Thymus (tissue), 11 donors: Measurements from ENCODE around the gene OR5C1. TPM values are rescaled to one million over a fixed set of nuclear protein-coding genes. Genes with fewer than 3 reads are reported as not detected.
"Not testable (repeated sequence)": the region's sequence is repeated elsewhere in the genome, so short reads cannot be mapped to it uniquely, and the experiment has no call there.

Experiments
- DNase-seq, 9 donors: peaks; one replicate each; pipeline ENCODE4 v3.0.0-alpha.2; 2013; ENCODE audit warnings: low spot score in 9 of 9, low read depth in 6 of 9, missing footprints in 1 of 9
- H3K27ac ChIP-seq, 2 donors: one replicate each; pipeline ENCODE4 v1.5.1; 2013; ENCODE audit warnings: control low read depth in 1 of 2, low read depth in 1 of 2, low read length in 1 of 2, mild to moderate bottlenecking in 1 of 2, moderate library complexity in 1 of 2
- H3K27me3 ChIP-seq, 2 donors: one replicate each; pipeline ENCODE4 v1.5.1; 2013; ENCODE audit warnings: low read length in 1 of 2; ENCODE audit not compliant: control insufficient read depth in 2 of 2, insufficient read depth in 1 of 2
- H3K36me3 ChIP-seq, 2 donors: one replicate each; pipeline ENCODE4 v1.5.1; 2013; ENCODE audit warnings: low read length in 1 of 2, mild to moderate bottlenecking in 1 of 2, moderate library complexity in 1 of 2; ENCODE audit not compliant: control insufficient read depth in 2 of 2, insufficient read depth in 2 of 2
- H3K4me1 ChIP-seq, 2 donors: one replicate each; pipeline ENCODE4 v1.5.1; 2013; ENCODE audit warnings: low read length in 2 of 2; ENCODE audit not compliant: control insufficient read depth in 2 of 2, insufficient read depth in 2 of 2
- H3K4me3 ChIP-seq, 2 donors: one replicate each; pipeline ENCODE4 v1.5.1; 2013; ENCODE audit warnings: low read length in 2 of 2, control low read depth in 1 of 2, mild to moderate bottlenecking in 1 of 2
- H3K9me3 ChIP-seq, 2 donors: one replicate each; pipeline ENCODE4 v1.5.1; 2013; ENCODE audit warnings: low read length in 1 of 2, mild to moderate bottlenecking in 1 of 2; ENCODE audit not compliant: control insufficient read depth in 2 of 2, insufficient read depth in 1 of 2
- WGBS: extraction: QIAGEN DNeasy Blood & Tissue Kit; methylation state at CpG from one replicate; pipeline ENCODE4 v1.1.7; 2013; 5-methylcytosine and 5-hydroxymethylcytosine counted together
- polyA plus RNA-seq: library from polyadenylated mRNA; stranded (reverse); fragments of 200-250 nt; gene quantifications from one replicate; pipeline ENCODE4 v1.2.3, GENCODE V29; 2013
- total RNA-seq: library from RNA; stranded (reverse); fragments of 120-200 nt; gene quantifications from one replicate; pipeline ENCODE4 v1.2.4, GENCODE V29; 2013
- donor health status: healthy.

OR5C1 gene
- total and polyA plus RNA-seq, 2 donors = 0.05 TPM; not detected in 1

DNA sequence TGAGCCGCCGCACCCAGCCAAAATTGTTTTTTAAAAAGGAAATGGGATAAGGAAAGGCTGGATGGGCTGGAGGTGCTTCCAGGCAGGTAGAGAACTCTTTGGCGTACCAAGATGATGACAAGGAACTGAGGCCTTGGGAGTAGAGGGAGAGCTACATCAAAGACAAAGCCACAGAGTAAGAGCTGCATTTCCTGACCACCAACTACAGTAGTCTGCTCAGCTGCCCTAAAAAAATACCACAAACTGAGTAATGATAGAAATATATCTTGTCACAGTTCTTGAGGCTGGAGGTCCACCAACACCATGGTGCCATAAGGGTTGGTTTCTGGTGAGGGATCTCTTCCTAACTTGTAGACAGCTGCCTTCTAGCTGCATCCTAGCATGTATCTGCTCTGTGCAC is 19.4 kb downstream of the OR5C1 start:
- WGBS = 70% methylated on average over 3 of the region's 3 CpGs
- Histone ChIP-seq H3K4me3 (no peak overlapping the region), H3K4me1 (peaks cover 0 to 2% of the 10 kb centered on the region in 2 donors), H3K27me3 (no peaks in the 10 kb centered on the region), H3K36me3 (no peaks in the 10 kb centered on the region), H3K9me3 (no peaks in the 10 kb centered on the region), H3K27ac (no peak overlapping the region)
- DNase-seq = peak in 1 of 9 donors; percentile 14

DNA sequence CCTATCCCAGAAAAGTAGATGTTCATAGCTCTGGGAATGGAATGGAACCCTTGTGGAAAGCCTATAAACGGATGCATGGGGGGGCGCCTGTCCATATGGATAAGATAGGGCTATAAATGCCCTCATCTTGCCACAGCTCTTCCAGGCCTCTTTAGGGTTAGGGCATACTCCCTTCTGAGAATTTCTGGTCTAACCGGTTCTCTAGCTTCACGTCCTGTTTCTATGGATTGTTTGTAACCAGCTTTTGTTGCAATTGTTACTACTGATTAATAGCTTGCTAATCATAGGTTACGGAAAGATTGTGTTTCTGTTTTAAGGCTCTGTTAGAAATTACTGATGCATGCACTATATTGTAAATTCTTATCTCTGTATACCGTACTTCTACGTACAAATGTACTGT is 20.5 kb downstream of the OR5C1 start:
- not testable (repeated sequence) for H3K4me1 ChIP-seq, H3K27me3 ChIP-seq, DNase-seq, H3K36me3 ChIP-seq, H3K4me3 ChIP-seq, H3K9me3 ChIP-seq, H3K27ac ChIP-seq
- WGBS = 88% methylated on average over 7 of the region's 7 CpGs

GRCh38 chr9:122810306-122810946 is 21.7 kb downstream of the OR5C1 start:
- Histone ChIP-seq H3K27ac (no peak overlapping the region), H3K9me3 (no peaks in the 10 kb centered on the region), H3K27me3 (no peaks in the 10 kb centered on the region), H3K36me3 (peaks cover 0 to 3% of the 10 kb centered on the region in 2 donors), H3K4me1 (peaks cover 0 to 2% of the 10 kb centered on the region in 2 donors), H3K4me3 (no peak overlapping the region)
- DNase-seq = peak; percentile 41 to 89 (median 85)
- 15% methylated on average over 8 of the region's 8 CpGs for WGBS

GRCh38 chr9:122812736-122813135 is 24.0 kb downstream of the OR5C1 start:
- Histone ChIP-seq H3K4me1 (peaks cover 10 to 13% of the 10 kb centered on the region in 2 donors), H3K27me3 (no peaks in the 10 kb centered on the region), H3K4me3 (no peak overlapping the region), H3K9me3 (no peaks in the 10 kb centered on the region), H3K36me3 (peaks cover 6 to 14% of the 10 kb centered on the region in 2 donors), H3K27ac (no peak overlapping the region)
- WGBS = 94% methylated on average over 4 of the region's 4 CpGs
- no peak for DNase-seq

GRCh38 chr9:122814545-122814944 is 25.8 kb downstream of the OR5C1 start:
- no peak overlapping the region for H3K27ac ChIP-seq
- H3K36me3 ChIP-seq = peaks cover 10 to 15% of the 10 kb centered on the region in 2 donors
- no peaks in the 10 kb centered on the region for H3K27me3 ChIP-seq
- DNase-seq = no peak
- 90% methylated on average over 6 of the region's 6 CpGs for WGBS
- H3K9me3 ChIP-seq = no peaks in the 10 kb centered on the region
- H3K4me3 ChIP-seq = no peak overlapping the region
- H3K4me1 ChIP-seq = peaks cover 10 to 11% of the 10 kb centered on the region in 2 donors

DNA sequence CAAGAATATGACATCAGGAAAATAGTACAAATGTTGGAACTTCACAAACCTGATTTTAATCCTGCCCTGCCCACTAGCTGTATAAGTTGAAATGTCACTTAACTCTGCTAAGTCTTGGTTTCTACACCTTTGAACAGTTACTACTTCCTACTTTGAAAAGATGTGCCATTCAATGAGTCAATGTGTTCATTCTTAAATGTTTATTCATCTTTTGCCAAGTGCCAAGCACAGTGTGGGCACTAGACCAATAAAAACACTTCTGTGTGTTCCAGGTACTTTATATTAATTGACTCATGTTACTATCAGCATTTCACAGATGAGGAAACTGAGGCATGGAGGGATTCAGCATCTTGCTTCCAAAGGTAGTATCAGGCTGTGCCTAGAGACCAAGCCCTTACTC is 26.8 kb downstream of the OR5C1 start:
- Histone ChIP-seq H3K9me3 (no peaks in the 10 kb centered on the region), H3K27me3 (no peaks in the 10 kb centered on the region), H3K4me1 (peaks cover 10 to 11% of the 10 kb centered on the region in 2 donors), H3K36me3 (peaks cover 17 to 24% of the 10 kb centered on the region in 2 donors), H3K4me3 (no peak overlapping the region), H3K27ac (no peak overlapping the region)
- no peak for DNase-seq

GRCh38 chr9:122816163-122816867 is 27.6 kb downstream of the OR5C1 start:
- WGBS = 18% methylated on average over 17 of the region's 17 CpGs
- Histone ChIP-seq H3K36me3 (peaks cover 18 to 28% of the 10 kb centered on the region in 2 donors), H3K4me1 (peaks cover 10 to 11% of the 10 kb centered on the region in 2 donors), H3K9me3 (no peaks in the 10 kb centered on the region), H3K27ac (peak overlapping the region; percentile 42 to 64), H3K4me3 (no peak overlapping the region), H3K27me3 (no peaks in the 10 kb centered on the region)
- DNase-seq = peak in 5 of 9 donors; percentile 6 to 55 (median 22)

- no peak overlapping the region for H3K27ac ChIP-seq
- peaks cover 37 to 52% of the 10 kb centered on the region in 2 donors for H3K36me3 ChIP-seq
Measured at GRCh38 chr9:122819326-122819725, 30.6 kb downstream of the OR5C1 start.

GRCh38 chr9:122819791-122820489 is 31.2 kb downstream of the OR5C1 start:
- peaks cover 37 to 52% of the 10 kb centered on the region in 2 donors for H3K36me3 ChIP-seq
- 96% methylated on average over 9 of the region's 9 CpGs for WGBS

More at GRCh38 chr9:122819326-122819725, 30.6 kb downstream of the OR5C1 start:
- no peak overlapping the region for H3K4me3 ChIP-seq
- no peaks in the 10 kb centered on the region for H3K9me3 ChIP-seq
- no peak for DNase-seq
- no peaks in the 10 kb centered on the region for H3K27me3 ChIP-seq
- 97% methylated on average over 3 of the region's 3 CpGs for WGBS
- H3K4me1 ChIP-seq = peaks cover 10 to 11% of the 10 kb centered on the region in 2 donors

More at GRCh38 chr9:122819791-122820489, 31.2 kb downstream of the OR5C1 start:
- no peak overlapping the region for H3K27ac ChIP-seq
- H3K9me3 ChIP-seq = no peaks in the 10 kb centered on the region
- DNase-seq = no peak
- no peaks in the 10 kb centered on the region for H3K27me3 ChIP-seq
- H3K4me1 ChIP-seq = peaks cover 10 to 11% of the 10 kb centered on the region in 2 donors
- no peak overlapping the region for H3K4me3 ChIP-seq
